Heart left ventricle (tissue), 16 donors: ENCODE measurements around the gene TUT4. TPM values are rescaled to one million over a fixed set of nuclear protein-coding genes. Genes with fewer than 3 reads are reported as not detected.

Experiments
- ATAC-seq, 4 donors: fragments of 200-7000 bp; cut with Tn5 transposase; one replicate each; pipeline ENCODE4 v1.9.1; 2020 to 2022; ENCODE audit warnings: moderate library complexity in 4 of 4, mild to moderate bottlenecking in 3 of 4, moderate number of reproducible peaks in 1 of 4
- DNase-seq, 5 donors: peaks; one replicate each; pipeline ENCODE4 v3.0.0-alpha.2; 2020
- H3K27ac ChIP-seq, 12 donors: fragments of 200-600 bp; sonication (generic) in 4 of 12; one replicate each; pipeline versions ENCODE4 v1.5.0 to v1.8.0; 2016 to 2022; ENCODE audit warnings: mild to moderate bottlenecking in 2 of 12
- H3K27me3 ChIP-seq, 9 donors: fragments of 200-600 bp; sonication (generic) in 2 of 9; one replicate each; pipeline versions ENCODE4 v1.5.1 to v1.8.0; 2016 to 2022; ENCODE audit warnings: mild to moderate bottlenecking in 3 of 9
- H3K36me3 ChIP-seq, 9 donors: fragments of 200-600 bp; sonication (generic) in 2 of 9; one replicate each; pipeline versions ENCODE4 v1.5.0 to v1.8.0; 2018 to 2022; ENCODE audit warnings: mild to moderate bottlenecking in 2 of 9
- H3K4me1 ChIP-seq, 12 donors: fragments of 200-600 bp; sonication (generic) in 4 of 12; one replicate each; pipeline versions ENCODE4 v1.5.0 to v1.8.0; 2016 to 2022; ENCODE audit warnings: mild to moderate bottlenecking in 3 of 12
- H3K4me3 ChIP-seq, 12 donors: fragments of 200-600 bp; sonication (generic) in 4 of 12; one replicate each; pipeline versions ENCODE4 v1.5.0 to v1.8.0; 2017 to 2022; ENCODE audit warnings: mild to moderate bottlenecking in 9 of 12, moderate library complexity in 4 of 12
- H3K9me3 ChIP-seq, 12 donors: fragments of 200-600 bp; sonication (generic) in 4 of 12; one replicate each; pipeline versions ENCODE4 v1.5.0 to v1.8.0; 2016 to 2022; ENCODE audit warnings: mild to moderate bottlenecking in 1 of 12
- POLR2A ChIP-seq, 2 donors: fragments of 450-650 bp; IDR thresholded peaks; one replicate each; pipeline ENCODE4 v1.6.1; 2017; ENCODE audit warnings: antibody characterized with exemption in 2 of 2, mild to moderate bottlenecking in 2 of 2, moderate library complexity in 2 of 2
- WGBS, 4 donors: extraction: QIAGEN DNeasy Blood & Tissue Kit in 2 of 4; methylation state at CpG; one replicate each; pipeline versions ENCODE4 v1.1.5 to v1.1.7; 2013 to 2018; 5-methylcytosine and 5-hydroxymethylcytosine counted together
- intact Hi-C, 10 donors: fragments of 100-400 bp; cut with DNase I; formaldehyde crosslinking; loops; one replicate each; pipeline versions ENCODE4 v1.11.1 to v1.14.2; 2022
- polyA plus RNA-seq, 2 donors: library from polyadenylated mRNA; stranded (reverse); fragments of 200-250 nt; gene quantifications; one replicate each; pipeline ENCODE4 v1.2.3, GENCODE V29; 2013
- total RNA-seq, 9 donors: library from RNA; depleted of rRNA in 2 of 9; stranded (reverse); fragments of >200 nt in 2 of 9; fragmentation: NEBNext Ultra II Directional in 3 of 9; extraction: Animal tissue kit (Norgen Biotek cat#: 25700) in 3 of 9; gene quantifications; one replicate each; pipeline versions ENCODE4 v1.1.0 to v1.2.4, GENCODE V29; 2016 to 2023
- TF ChIP-seq, protein P1 (sequence below), 12 donors: fragments of 200-600 bp; sonication (generic) in 4 of 12; IDR thresholded peaks; one replicate each; pipeline versions ENCODE4 v1.5.0 to v1.8.0; 2018 to 2022; ENCODE audit warnings: antibody characterized with exemption in 12 of 12, mild to moderate bottlenecking in 5 of 12
- donor health status: ischemic (EF 13 %, LVEDD 7.1; RV severe dilation, severe dysfunction).
- donor health status: healthy with polysubstance abuse.
- donor health status: DM: no; HTN: yes; CAD: no.
- donor health status: DM: no; HTN: no; CAD: no.
- donor health status: ischemic (EF 25% LVEDD 6.9; RV normal size, moderate dysfunction).
- donor health status: ischemic (EF 25% LVEDD 5.7; RV mildly dilated, moderate dysfunction).
- donor health status: healthy.
- donor health status: DM: yes; HTN: yes; CAD: no.
- donor health status: ischemic (EF 35%, LVEDD 5.7; RV mildly dilated, moderate dysfunction).
- donor health status: nonischemic (EF 11% LVEDD 7.7; RV severe dilation, severe dysfunction).
- donor health status: DM: yes; HTN: yes; CAD: no.
- donor health status: PGD.
- donor health status: ischemic (EF 29% LVEDD 5.4; RV normal size, mild dysfunction).
- donor health status: nonischemic (EF 23%, LVEDD 6.1; RV moderate dilation, normal function).

Gene TUT4
- total and polyA plus RNA-seq, 11 donors: 14.8 to 43.8 (median 30.4) TPM

DNA sequence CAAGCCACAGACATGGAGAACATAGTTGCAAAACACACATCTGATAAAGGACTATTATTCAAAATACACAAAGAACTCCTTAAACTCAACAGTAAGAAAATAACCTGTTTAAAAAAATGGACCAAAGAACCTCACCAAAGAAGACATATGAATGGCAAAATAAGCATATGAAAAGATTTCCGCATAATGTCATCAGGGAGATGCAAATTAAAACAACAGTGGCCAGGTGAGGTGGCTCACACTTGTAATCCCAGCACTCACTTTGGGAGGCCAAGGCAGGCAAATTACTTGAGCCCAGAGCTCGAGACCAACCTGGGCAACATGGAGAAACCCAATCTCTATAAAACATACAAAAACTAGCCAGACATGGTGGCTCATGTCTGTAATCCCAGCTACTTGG, 98.1 kb downstream of the TUT4 start:
- ATAC-seq: no peak
- H3K4me3 ChIP-seq: no peak overlapping the region
- no peaks in the 10 kb centered on the region for H3K4me1 ChIP-seq
- H3K9me3 ChIP-seq: no peaks in the 10 kb centered on the region
- no peak overlapping the region for H3K27ac ChIP-seq
- TF ChIP-seq POLR2A (IDR thresholded peaks at IDR 0.05): no peak
- TF ChIP-seq, protein P1, sequence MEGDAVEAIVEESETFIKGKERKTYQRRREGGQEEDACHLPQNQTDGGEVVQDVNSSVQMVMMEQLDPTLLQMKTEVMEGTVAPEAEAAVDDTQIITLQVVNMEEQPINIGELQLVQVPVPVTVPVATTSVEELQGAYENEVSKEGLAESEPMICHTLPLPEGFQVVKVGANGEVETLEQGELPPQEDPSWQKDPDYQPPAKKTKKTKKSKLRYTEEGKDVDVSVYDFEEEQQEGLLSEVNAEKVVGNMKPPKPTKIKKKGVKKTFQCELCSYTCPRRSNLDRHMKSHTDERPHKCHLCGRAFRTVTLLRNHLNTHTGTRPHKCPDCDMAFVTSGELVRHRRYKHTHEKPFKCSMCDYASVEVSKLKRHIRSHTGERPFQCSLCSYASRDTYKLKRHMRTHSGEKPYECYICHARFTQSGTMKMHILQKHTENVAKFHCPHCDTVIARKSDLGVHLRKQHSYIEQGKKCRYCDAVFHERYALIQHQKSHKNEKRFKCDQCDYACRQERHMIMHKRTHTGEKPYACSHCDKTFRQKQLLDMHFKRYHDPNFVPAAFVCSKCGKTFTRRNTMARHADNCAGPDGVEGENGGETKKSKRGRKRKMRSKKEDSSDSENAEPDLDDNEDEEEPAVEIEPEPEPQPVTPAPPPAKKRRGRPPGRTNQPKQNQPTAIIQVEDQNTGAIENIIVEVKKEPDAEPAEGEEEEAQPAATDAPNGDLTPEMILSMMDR (IDR thresholded peaks at IDR 0.05): no peak
- H3K36me3 ChIP-seq: peaks cover 0 to 64% (median 19%) of the 10 kb centered on the region in 9 donors
- 92 to 100% (median 97%) methylated on average over 2 of the region's 2 CpGs for whole genome bisulfite sequencing, 4 donors
- no peaks in the 10 kb centered on the region for H3K27me3 ChIP-seq
- intact Hi-C loops: no loop called here
- DNase-seq: no peak

DNA sequence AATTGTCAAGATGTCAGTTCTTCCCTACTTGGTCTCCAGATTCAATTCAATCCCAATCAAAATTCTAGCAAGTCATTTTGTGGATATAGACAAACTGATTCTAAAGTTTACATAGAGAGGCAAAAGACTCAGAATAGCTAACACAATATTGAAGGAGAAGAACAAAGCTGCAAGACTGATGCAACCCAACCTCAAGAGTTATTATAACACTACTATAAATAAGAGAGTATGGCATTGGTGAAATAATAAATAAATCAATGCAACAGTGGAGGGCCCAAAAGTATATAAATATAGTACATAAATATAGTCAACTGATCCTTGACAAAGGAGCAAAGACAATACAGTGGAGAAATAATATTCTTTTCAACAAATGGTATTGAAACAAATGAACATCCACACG, 98.8 kb downstream of the TUT4 start:
- Histone ChIP-seq H3K9me3 (no peaks in the 10 kb centered on the region), H3K4me3 (no peak overlapping the region), H3K27me3 (no peaks in the 10 kb centered on the region), H3K4me1 (no peaks in the 10 kb centered on the region), H3K36me3 (peaks cover 0 to 63% (median 19%) of the 10 kb centered on the region in 9 donors), H3K27ac (no peak overlapping the region)
- 92 to 100% (median 96%) methylated on average over 1 of the region's 1 CpG for WGBS, 4 donors
- intact Hi-C loops: no loop called here
- TF ChIP-seq, protein P1 (IDR thresholded peaks at IDR 0.05): no peak
- no peak for TF ChIP-seq POLR2A (IDR thresholded peaks at IDR 0.05)
- ATAC-seq (no peak), DNase-seq (no peak)

DNA sequence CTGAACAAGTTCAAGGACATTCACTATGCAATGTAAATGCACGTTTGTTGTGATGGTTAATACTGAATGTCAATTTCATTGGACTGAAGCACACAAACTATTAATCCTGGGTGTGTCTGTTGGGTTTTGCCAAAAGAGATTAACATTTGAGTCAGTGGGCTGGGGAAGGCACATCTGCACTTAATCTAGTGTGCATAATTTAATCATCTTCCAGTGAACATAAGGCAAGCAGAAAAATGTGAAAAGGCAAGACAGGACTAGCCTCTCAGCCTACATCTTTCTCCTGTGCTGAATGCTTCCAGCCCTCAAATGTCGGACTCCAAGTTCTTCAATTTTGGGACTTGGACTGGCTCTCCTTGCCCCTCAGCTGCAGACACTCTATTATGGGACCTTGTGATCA, 108.4 kb downstream of the TUT4 start:
- Histone ChIP-seq H3K27ac (no peak overlapping the region), H3K4me3 (no peak overlapping the region), H3K36me3 (peaks cover 0 to 86% (median 62%) of the 10 kb centered on the region in 9 donors), H3K4me1 (no peaks in the 10 kb centered on the region), H3K9me3 (no peaks in the 10 kb centered on the region), H3K27me3 (no peaks in the 10 kb centered on the region)
- TF ChIP-seq, protein P1 (IDR thresholded peaks at IDR 0.05): no peak
- TF ChIP-seq POLR2A (IDR thresholded peaks at IDR 0.05): no peak
- 87 to 95% (median 90%) methylated on average over 2 of the region's 2 CpGs for WGBS, 4 donors
- ATAC-seq: no peak
- intact Hi-C loops: no loop called here
- no peak for DNase-seq

DNA sequence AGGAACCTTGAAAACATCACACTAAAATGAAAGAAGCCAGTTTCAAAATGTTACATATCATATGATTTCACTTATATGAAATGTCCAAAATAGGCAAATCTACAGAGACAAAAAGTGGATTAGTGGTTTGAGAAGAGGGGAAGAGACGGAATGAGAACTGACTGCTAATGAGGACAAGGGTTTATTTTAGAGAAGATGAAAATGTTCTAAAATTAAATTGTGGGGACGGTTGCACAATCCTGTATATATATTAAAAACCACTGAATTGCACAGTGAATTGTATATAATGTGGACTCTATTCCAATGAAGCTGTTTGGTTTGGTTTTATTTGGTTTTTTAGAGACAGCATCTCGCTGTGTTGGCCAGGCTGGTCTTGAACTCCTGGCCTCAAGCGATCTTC, 112.9 kb downstream of the TUT4 start:
- no peak for ATAC-seq
- Histone ChIP-seq H3K27ac (no peak overlapping the region), H3K4me1 (no peaks in the 10 kb centered on the region), H3K4me3 (no peak overlapping the region), H3K27me3 (no peaks in the 10 kb centered on the region), H3K36me3 (peaks cover 0 to 99% (median 83%) of the 10 kb centered on the region in 9 donors), H3K9me3 (no peaks in the 10 kb centered on the region)
- 91 to 94% (median 93%) methylated on average over 4 of the region's 4 CpGs for WGBS, 4 donors
- intact Hi-C loops: no loop called here
- no peak for DNase-seq
- no peak for TF ChIP-seq POLR2A (IDR thresholded peaks at IDR 0.05)
- TF ChIP-seq, protein P1 (IDR thresholded peaks at IDR 0.05): no peak
